Tibial nerve (tissue), 3 donors: ENCODE measurements around the gene SIVA1.

Experiments
- CTCF ChIP-seq, 5 experiments: fragments of 200-600 bp in 3 of 5; fragments of 450-650 bp in 2 of 5; sonication (generic) in 3 of 5; IDR thresholded peaks; one replicate each; pipeline ENCODE4 v1.5.1; 2016 to 2019; ENCODE audit warnings: antibody characterized with exemption in 5 of 5, mild to moderate bottlenecking in 3 of 5, moderate library complexity in 2 of 5
- POLR2A ChIP-seq, 2 donors: fragments of 450-650 bp; IDR thresholded peaks; one replicate each; pipeline ENCODE4 v1.6.1; 2017; ENCODE audit warnings: antibody characterized with exemption in 2 of 2, mild to moderate bottlenecking in 2 of 2, moderate library complexity in 2 of 2

GRCh38 chr14:104795781-104796686 is 43.1 kb downstream of the SIVA1 start:
- peak in 1 of 5 experiments; percentile 31 for TF ChIP-seq CTCF (IDR thresholded peaks at IDR 0.05)
- TF ChIP-seq POLR2A (IDR thresholded peaks at IDR 0.05): peak; percentile 66 to 78
